Measurements from ENCODE around the gene OSBPL7. TPM values are rescaled to one million over a fixed set of nuclear protein-coding genes. Genes with fewer than 3 reads are reported as not detected.

Gene OSBPL7
- total RNA-seq, 2 experiments from 2014 or later, result 30.3 to 47.8 TPM

GRCh38 chr17:47757386-47757785 is 64.2 kb downstream of the OSBPL7 start:
- CTCF ChIA-PET, result no interaction called here
- Mint-ChIP-seq H3K27ac (no peak overlapping the region), H3K27me3 (peaks cover 17% of the 10 kb centered on the region), H3K4me1 (no peaks in the 10 kb centered on the region), H3K36me3 (peaks cover 24% of the 10 kb centered on the region), H3K4me3 (no peak overlapping the region), H3K9me3 (ENCODE audit: low read depth) (peaks cover 13% of the 10 kb centered on the region)
- no peak for ATAC-seq
- DNase-seq, result no peak

Other genes with a start within 250 kb of the OSBPL7 start
- gene KPNB1, start 171.9 kb downstream of the OSBPL7 start, total RNA-seq, result 100 to 1,000 TPM; 413 to 525 TPM
- 1 to 10 TPM; 2.6 to 3.0 TPM for gene TBKBP1, start 127.6 kb downstream of the OSBPL7 start, total RNA-seq
- gene TBX21, start 88.6 kb downstream of the OSBPL7 start, total RNA-seq, result 10 to 100 TPM; 59.0 to 68.4 TPM
- 10 to 100 TPM; 54.4 to 64.9 TPM for gene MRPL10, start 9.7 kb upstream of the OSBPL7 start, total RNA-seq
- under 1 TPM; 0.14 to 0.44 TPM for gene LRRC46, start 9.9 kb upstream of the OSBPL7 start, total RNA-seq
- 10 to 100 TPM; 28.1 to 33.8 TPM for gene SCRN2, start 19.5 kb upstream of the OSBPL7 start, total RNA-seq
- under 1 TPM in 1 of 2 experiments, not detected in 1; 0.12 TPM for gene SP6, start 29.4 kb upstream of the OSBPL7 start, total RNA-seq
- gene SP2, start 74.4 kb upstream of the OSBPL7 start, total RNA-seq, result 10 to 100 TPM; 21.7 to 22.9 TPM
- 10 to 100 TPM; 28.0 to 30.4 TPM for gene PNPO, start 119.8 kb upstream of the OSBPL7 start, total RNA-seq
- not detected for gene PRR15L, start 136.1 kb upstream of the OSBPL7 start, total RNA-seq
- 100 to 1,000 TPM; 215 to 262 TPM for gene CDK5RAP3, start 149.3 kb upstream of the OSBPL7 start, total RNA-seq
- gene COPZ2, start 216.0 kb upstream of the OSBPL7 start, total RNA-seq, result 10 to 100 TPM in 1 of 2 experiments, 1 to 10 TPM in 1; 5.4 to 14.1 TPM
- gene NFE2L1, start 226.6 kb upstream of the OSBPL7 start, total RNA-seq, result 10 to 100 TPM; 56.1 to 80.8 TPM

Data from activated CD8-positive, alpha-beta memory T cell treated with anti-CD3 and anti-CD28 coated beads, Interleukin-2, amount 10 ng/mL, durations not matched to agents 7 days and 5 days (primary cell).